Erythroblast (primary cell): ENCODE results near the gene UGT2A2.
"Not testable (repeated sequence)": the region's sequence is repeated elsewhere in the genome, so short reads cannot be mapped to it uniquely, and the experiment has no call there.

Experiments used
- DNase-seq, 2 experiments: peaks; one replicate each; lab custom pipeline; 2025; lab: John Stamatoyannopoulos, UW
- GATA1 ChIP-seq: IDR thresholded peaks from 2 replicates; pipeline ENCODE4 v1.6.1; 2011; ENCODE audit warnings: low read depth, mild to moderate bottlenecking, control low read depth, low read length, moderate library complexity
- POLR2A ChIP-seq: IDR thresholded peaks from 2 replicates; pipeline ENCODE4 v1.6.1; 2011; ENCODE audit warnings: mild to moderate bottlenecking, low read length

The UGT2A2 gene

GRCh38 chr4:69639542-69639941 is at the start of gene UGT2A2:
Gene UGT2A2 (minus strand): TSS chr4:69639642. CDS start chr4:69639640, 2 bp downstream.
- TF ChIP-seq POLR2A (no peak), GATA1 (no peak)
- no peak for DNase-seq

- no peak for DNase-seq
- TF ChIP-seq POLR2A = no peak
- no peak for TF ChIP-seq GATA1
Measured at GRCh38 chr4:69684804-69685203, 45.4 kb upstream of the UGT2A2 start.

DNA sequence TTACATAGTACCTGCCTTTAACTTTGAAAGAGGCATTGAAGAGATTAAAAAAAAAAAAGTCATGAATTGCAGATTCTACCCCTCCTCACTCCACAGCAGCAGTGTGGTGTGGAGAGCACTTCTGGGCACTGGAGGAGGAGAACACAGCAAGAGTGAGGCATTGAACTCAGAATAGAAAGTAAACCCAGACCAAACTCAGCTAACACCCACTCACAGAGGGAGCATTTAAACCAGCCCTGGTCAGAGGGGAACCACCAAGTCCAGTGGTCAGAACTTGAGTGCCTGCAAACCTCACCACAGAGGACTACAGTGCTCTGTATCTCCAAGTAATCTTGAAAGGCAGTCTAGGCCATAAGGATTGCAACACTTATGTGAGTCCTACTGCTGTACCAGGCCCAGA is 29.2 kb upstream of the UGT2A2 start:
- no peak for TF ChIP-seq POLR2A
- no peak for TF ChIP-seq GATA1
- peak in 1 of 2 experiments; percentile 7 for DNase-seq

- not testable (repeated sequence) for DNase-seq
Measured at GRCh38 chr4:69664009-69664408, 24.6 kb upstream of the UGT2A2 start.

DNA sequence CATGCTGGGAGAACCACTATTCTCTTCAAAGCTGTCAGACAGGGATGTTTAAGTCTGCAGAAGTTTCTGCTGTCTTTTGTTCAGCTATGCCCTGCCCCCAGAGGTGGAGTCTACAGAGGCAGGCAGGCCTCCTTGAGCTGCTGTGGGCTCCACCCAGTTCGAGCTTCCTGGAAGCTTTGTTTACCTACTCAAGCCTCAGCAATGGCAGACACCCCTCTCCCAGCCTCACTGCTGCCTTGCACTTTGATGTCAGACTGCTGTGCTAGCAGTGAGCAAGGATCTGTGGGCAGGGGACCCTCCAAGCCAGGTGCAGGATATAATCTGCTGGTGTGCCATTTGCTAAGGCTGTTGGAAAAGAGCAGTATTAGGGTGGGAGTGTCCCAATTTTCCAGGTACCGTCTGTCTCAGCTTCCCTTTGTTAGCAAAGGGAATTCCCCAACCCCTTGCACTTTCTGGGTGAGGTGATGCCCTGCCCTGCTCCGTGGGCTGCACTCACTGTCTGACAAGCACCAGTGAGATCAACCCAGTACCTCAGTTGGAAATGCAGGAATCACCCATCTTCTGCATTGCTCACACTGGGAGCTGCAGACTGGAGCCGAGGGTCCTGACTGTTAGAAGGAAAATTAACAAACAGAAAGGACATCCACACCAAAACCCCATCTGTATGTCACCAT is 21.8 kb upstream of the UGT2A2 start:
- DNase-seq = not testable (repeated sequence)

DNA sequence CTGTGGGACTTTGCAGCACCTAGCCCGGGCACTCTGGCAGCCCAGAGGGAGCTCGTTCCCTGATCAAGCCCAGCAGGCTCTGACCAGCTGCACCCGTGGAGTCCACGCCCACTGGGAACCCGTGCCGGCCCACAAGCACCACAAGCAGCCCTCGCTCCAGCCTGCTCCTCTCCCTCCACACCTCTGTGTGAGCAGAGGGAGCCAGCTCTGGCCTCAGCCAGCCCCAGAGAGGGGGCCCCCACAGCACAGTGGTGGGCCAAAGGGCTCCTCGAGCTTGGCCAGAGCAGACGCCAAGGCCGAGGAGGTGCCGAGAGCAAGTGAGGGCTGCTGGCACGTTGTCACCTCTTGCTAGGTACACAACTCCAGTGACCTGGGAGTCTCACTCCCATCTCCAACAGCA is 18.7 kb upstream of the UGT2A2 start:
- TF ChIP-seq POLR2A = no peak
- TF ChIP-seq GATA1 = no peak
- no peak for DNase-seq

DNA sequence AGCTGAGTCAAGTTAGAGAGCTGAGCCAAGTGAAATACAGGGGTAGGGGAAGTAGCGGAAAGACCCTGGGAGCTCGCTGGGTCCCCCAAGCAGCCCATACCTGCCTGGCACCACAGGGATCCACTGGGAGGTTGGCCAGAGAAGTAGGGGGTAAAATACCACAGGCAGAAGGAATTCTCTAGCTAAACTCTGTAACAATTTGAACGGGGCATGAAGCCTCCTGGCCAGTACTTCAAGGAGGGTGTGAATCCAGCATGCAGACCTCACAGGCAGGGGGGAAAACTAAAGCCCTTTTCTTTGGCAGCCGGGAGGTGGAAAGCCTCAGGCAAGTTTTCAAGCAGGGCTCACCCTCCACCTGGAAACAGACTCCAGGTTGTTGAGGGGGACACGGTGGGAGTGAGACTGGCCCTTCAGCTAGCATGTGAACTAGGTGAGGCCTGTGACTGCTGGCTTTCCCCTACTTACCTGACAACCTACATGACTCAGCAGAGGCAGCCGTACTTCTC is 17.3 kb upstream of the UGT2A2 start:
- DNase-seq = no peak
- TF ChIP-seq POLR2A (no peak), GATA1 (no peak)

GRCh38 chr4:69653147-69653546 is 13.7 kb upstream of the UGT2A2 start, which contains the start of gene UGT2A1:
Gene UGT2A1 (minus strand): TSS chr4:69653247. CDS start chr4:69647644, 5,603 bp downstream.
- no peak for DNase-seq
- TF ChIP-seq POLR2A = no peak
- no peak for TF ChIP-seq GATA1

DNA sequence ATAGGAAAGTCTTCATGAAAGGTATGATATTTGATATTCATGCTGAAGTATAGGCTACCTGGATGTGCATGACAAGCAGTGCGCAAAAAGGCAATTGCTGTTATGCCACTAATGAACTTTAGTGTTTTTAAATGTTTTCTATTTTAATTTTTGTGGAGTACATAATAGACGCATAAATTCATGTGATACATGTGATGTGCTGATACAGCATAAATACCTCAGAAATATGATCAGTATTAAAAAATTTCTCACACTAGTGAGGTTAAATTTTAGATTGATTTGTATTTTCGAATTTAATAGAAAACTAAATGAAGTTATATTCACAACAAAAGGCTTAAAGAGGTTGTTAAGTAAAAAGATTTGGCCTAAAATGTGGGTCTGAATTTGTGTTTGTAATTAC is 11.4 kb upstream of the UGT2A2 start:
- DNase-seq = peak in 1 of 2 experiments; percentile 8
- TF ChIP-seq GATA1 (no peak), POLR2A (no peak)

- TF ChIP-seq GATA1 (no peak), POLR2A (no peak)
- peak; percentile 88 to 97 for DNase-seq
Measured at GRCh38 chr4:69649629-69650028, 10.2 kb upstream of the UGT2A2 start.

DNA sequence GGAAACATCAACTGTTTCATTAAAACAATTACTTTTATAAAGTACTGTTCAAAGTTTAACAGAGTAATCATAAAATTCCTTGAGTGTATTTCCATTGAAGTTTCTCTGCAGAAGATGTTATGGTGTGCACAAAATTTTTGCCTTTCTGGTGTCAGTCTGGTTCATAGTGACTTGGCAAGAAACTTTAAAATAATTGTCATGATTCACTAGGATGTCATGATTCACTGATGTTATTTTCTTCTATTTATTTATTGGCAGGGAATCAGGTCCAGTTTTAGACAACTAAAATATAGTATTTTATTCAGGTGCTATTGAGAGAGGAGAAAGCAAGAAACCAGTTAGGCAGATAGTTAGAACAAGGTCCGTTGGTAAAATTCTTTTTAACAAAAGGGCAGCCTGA is 9.8 kb upstream of the UGT2A2 start:
- peak in 1 of 2 experiments; percentile 76 for DNase-seq

DNA sequence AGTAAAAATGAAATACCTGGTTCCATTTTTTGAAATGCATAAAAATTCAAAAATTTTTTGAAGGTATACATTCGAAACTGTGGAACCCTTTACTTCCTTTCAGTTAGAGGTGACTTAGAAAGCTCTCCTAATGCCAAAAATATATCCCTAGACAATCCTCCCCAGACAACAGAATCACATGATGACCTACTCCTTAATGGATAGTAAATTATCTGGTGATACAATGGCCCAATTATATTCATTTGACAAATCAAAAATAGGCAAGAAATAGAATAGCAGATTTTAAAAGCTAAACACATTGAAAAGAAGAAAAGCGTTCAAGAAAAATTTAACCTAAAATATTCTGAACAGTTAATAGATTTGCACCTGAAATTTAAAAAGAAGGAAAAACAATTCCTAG is 3.5 kb upstream of the UGT2A2 start:
- TF ChIP-seq POLR2A (no peak), GATA1 (no peak)
- no peak for DNase-seq

More for the DNA sequence above, 9.8 kb upstream of the UGT2A2 start:
- no peak for TF ChIP-seq POLR2A
- TF ChIP-seq GATA1 = no peak

GRCh38 chr4:69640289-69640688 is 847 bp upstream of the UGT2A2 start:
- no peak for TF ChIP-seq GATA1
- TF ChIP-seq POLR2A = no peak
- DNase-seq = no peak

GRCh38 chr4:69617083-69617694 is 22.3 kb downstream of the UGT2A2 start:
- peak; percentile 49 to 51 for DNase-seq
- TF ChIP-seq POLR2A = no peak
- no peak for TF ChIP-seq GATA1
